Psoas muscle (tissue), 8 donors: ENCODE data around the gene MIER2. TPM values are rescaled to one million over a fixed set of nuclear protein-coding genes. Genes with fewer than 3 reads are reported as not detected.
A peak's percentile ranks its signal among the peaks of the same experiment; 100 is the strongest.

Experiments used
- ATAC-seq, 4 donors: fragments of 200-7000 bp; cut with Tn5 transposase; one replicate each; pipeline ENCODE4 v1.9.1; 2020; ENCODE audit warnings: moderate library complexity in 3 of 4, mild to moderate bottlenecking in 2 of 4
- DNase-seq, 2 donors: peaks; one replicate each; pipeline ENCODE4 v3.0.0-alpha.2; 2020
- H3K27ac ChIP-seq: fragments of 200-600 bp; one replicate; pipeline ENCODE4 v1.8.0; 2022
- H3K27me3 ChIP-seq, 3 donors: fragments of 200-600 bp in 1 of 3; one replicate each; pipeline versions ENCODE4 v1.6.1 to v1.8.0; 2013 to 2022; ENCODE audit warnings: low read length in 2 of 3, mild to moderate bottlenecking in 2 of 3, moderate library complexity in 1 of 3; ENCODE audit not compliant: insufficient read depth in 3 of 3
- H3K36me3 ChIP-seq, 2 donors: fragments of 200-600 bp in 1 of 2; one replicate each; pipeline versions ENCODE4 v1.6.1 to v1.8.0; 2013 to 2022; ENCODE audit warnings: low read depth in 1 of 2, mild to moderate bottlenecking in 1 of 2, moderate library complexity in 1 of 2; ENCODE audit not compliant: insufficient read depth in 1 of 2
- H3K4me1 ChIP-seq: fragments of 200-600 bp; one replicate; pipeline ENCODE4 v1.8.0; 2022
- H3K4me3 ChIP-seq: fragments of 200-600 bp; one replicate; pipeline ENCODE4 v1.8.0; 2022; ENCODE audit warnings: mild to moderate bottlenecking
- H3K9me3 ChIP-seq: fragments of 200-600 bp; one replicate; pipeline ENCODE4 v1.8.0; 2022
- WGBS, 3 donors: extraction: QIAGEN DNeasy Blood & Tissue Kit; methylation state at CpG; one replicate each; pipeline versions ENCODE4 v1.1.6 to v1.1.7; 2013; 5-methylcytosine and 5-hydroxymethylcytosine counted together
- intact Hi-C, 2 donors: fragments of 100-400 bp; cut with DNase I; formaldehyde crosslinking; loops; one replicate each; pipeline versions ENCODE4 v1.11.0 to v1.14.2; 2022
- polyA plus RNA-seq, 3 donors: library from polyadenylated mRNA; stranded (reverse); fragments of 200-250 nt; gene quantifications; one replicate each; pipeline ENCODE4 v1.2.3, GENCODE V29; 2013
- total RNA-seq, 4 donors: library from RNA; stranded (reverse); fragmentation: NEBNext Ultra II Directional in 2 of 4; extraction: Animal tissue kit (Norgen Biotek cat#: 25700) in 2 of 4; gene quantifications; one replicate each; pipeline versions ENCODE4 v1.2.1 to v1.2.4, GENCODE V29; 2021 to 2023
- TF ChIP-seq, protein P1 (sequence below): fragments of 200-600 bp; IDR thresholded peaks from one replicate; pipeline ENCODE4 v1.8.0; 2022; ENCODE audit warnings: antibody characterized with exemption
- donor health status: healthy with polysubstance abuse.
- donor health status: DM: no; HTN: no; CAD: no; lungs with moderate emphysema.
- donor health status: Bipolar disorder and iron deficiency.
- donor health status: healthy.
- donor health status: DM: yes; HTN: yes; CAD: no.
- donor health status: DM: no; HTN: no; CAD: no.
- donor health status: DM: no; HTN: no; CAD: no.
- donor health status: DM: yes; HTN: yes; CAD: no.

MIER2 gene
- total and polyA plus RNA-seq, 7 donors = 13.3 to 22.2 (median 19.1) TPM

DNA sequence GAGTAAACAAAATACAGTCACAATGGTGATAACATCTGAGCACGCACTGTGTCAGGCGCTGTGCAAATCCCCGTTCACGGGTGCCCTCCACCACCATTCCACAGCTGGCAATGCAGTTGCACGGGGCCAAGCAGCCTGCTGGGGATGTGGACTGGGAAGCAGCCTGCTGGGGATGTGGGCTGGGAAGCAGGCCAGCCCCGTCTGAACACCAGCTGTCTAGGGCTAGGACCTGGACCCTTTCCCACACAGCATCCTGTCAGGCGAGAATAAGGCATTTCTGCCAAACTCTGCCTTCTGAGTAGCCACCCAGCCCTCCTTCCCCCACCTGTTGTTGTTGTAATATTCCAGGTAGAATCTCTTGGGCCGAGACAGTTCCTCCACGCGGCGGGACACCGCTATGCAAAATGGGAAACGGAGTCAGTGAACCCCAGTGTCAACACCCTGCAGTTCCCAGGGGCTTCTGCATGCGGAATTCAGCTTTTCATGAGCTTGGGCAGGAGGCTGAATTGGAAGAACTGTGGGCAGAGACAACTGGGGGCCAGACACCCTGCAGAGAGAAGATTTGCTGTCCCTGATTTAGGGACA, 27.8 kb upstream of the MIER2 start:
- no peak overlapping the region for H3K27ac ChIP-seq
- H3K27me3 ChIP-seq = peaks cover 0 to 47% (median 13%) of the 10 kb centered on the region in 3 donors
- no peak overlapping the region for H3K4me3 ChIP-seq
- 3 to 8% (median 6%) methylated on average over 14 of the region's 14 CpGs for WGBS, 3 donors
- H3K9me3 ChIP-seq = no peaks in the 10 kb centered on the region
- DNase-seq = peak; percentile 53 to 78
- TF ChIP-seq, protein P1, sequence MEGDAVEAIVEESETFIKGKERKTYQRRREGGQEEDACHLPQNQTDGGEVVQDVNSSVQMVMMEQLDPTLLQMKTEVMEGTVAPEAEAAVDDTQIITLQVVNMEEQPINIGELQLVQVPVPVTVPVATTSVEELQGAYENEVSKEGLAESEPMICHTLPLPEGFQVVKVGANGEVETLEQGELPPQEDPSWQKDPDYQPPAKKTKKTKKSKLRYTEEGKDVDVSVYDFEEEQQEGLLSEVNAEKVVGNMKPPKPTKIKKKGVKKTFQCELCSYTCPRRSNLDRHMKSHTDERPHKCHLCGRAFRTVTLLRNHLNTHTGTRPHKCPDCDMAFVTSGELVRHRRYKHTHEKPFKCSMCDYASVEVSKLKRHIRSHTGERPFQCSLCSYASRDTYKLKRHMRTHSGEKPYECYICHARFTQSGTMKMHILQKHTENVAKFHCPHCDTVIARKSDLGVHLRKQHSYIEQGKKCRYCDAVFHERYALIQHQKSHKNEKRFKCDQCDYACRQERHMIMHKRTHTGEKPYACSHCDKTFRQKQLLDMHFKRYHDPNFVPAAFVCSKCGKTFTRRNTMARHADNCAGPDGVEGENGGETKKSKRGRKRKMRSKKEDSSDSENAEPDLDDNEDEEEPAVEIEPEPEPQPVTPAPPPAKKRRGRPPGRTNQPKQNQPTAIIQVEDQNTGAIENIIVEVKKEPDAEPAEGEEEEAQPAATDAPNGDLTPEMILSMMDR = no peak
- no peaks in the 10 kb centered on the region for H3K36me3 ChIP-seq
- H3K4me1 ChIP-seq = no peaks in the 10 kb centered on the region
- ATAC-seq = peak in 3 of 4 donors; percentile 32 to 56 (median 49)
- intact Hi-C loops = no loop called here

DNA sequence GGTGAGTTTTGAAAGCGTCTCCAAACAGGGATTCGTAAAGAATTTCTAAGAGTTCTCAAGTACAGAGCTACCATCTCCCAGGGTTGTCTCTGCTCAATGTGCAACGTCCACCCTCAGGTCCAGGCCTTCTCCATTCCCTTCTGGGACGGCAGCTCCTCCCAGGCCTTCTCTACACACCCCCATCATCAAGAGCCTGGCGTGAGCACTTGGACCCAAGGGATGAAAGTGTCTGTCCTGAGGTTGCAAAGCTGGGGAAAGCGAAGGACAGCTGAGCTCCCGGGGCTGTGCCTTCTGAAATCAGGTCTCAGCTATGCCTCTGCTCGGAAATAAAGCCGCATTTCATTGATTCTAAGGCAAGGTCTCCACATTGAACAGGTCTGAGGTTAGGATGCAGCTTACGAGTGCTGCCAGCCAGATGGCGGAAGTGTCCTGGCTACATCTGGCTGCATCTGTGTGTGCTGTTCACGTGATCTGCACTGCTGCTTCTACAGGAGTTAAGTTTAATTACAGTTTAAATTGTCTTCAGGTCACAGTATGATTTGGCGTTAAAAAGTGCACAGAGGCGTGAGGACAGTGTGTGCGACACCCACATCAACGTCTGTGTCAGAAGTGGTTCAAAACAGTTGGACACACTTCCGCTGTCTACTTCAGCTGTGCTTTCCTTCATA, 27.0 kb upstream of the MIER2 start:
- intact Hi-C loops = no loop called here
- WGBS, 3 donors = 19 to 21% (median 20%) methylated on average over 17 of the region's 17 CpGs
- Histone ChIP-seq H3K4me3 (no peak overlapping the region), H3K27me3 (peaks cover 0 to 52% (median 13%) of the 10 kb centered on the region in 3 donors), H3K27ac (no peak overlapping the region), H3K9me3 (no peaks in the 10 kb centered on the region), H3K4me1 (no peaks in the 10 kb centered on the region), H3K36me3 (no peaks in the 10 kb centered on the region)
- no peak for DNase-seq
- TF ChIP-seq, protein P1 = no peak
- no peak for ATAC-seq

DNA sequence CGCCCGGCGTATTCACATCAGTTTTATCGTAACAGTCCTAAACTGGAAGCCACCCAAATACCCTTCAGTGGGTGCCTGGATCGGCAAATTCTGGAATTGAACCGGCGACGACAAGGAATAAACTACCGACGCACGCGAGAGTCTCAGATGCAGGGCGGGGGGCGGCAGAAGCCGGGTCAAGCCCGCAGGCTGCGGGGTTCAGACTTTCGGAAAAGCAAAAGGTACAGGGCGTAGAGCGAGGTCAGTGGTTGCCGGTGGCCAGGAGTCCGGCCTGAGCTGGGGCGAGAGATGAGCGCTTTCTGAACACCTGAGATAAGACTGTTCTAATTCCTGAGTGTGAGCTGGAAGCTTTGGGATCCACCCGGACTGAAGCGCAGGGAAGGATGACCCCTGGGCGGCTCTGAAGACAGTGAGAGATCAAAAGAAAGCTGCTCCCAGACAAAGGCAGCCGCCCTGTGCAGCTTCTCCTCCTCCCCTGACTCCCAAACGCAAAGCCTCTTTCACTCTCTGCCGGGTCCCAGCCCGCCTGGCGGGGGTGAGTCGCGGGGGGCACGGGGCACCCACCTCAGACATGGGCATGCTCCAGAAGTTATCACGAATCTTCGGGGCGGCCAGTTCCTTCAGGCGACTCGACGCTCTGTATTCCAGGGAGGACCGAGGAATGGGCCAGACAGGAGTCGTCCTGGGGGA, 26.2 kb upstream of the MIER2 start:
- WGBS, 3 donors = 81 to 82% (median 81%) methylated on average over 43 of the region's 43 CpGs
- no peaks in the 10 kb centered on the region for H3K36me3 ChIP-seq
- H3K4me3 ChIP-seq = no peak overlapping the region
- H3K9me3 ChIP-seq = no peaks in the 10 kb centered on the region
- H3K27me3 ChIP-seq = peaks cover 0 to 52% (median 13%) of the 10 kb centered on the region in 3 donors
- TF ChIP-seq, protein P1 = no peak
- no peaks in the 10 kb centered on the region for H3K4me1 ChIP-seq
- no peak overlapping the region for H3K27ac ChIP-seq
- ATAC-seq (no peak), DNase-seq (no peak)
- intact Hi-C loops = no loop called here

DNA sequence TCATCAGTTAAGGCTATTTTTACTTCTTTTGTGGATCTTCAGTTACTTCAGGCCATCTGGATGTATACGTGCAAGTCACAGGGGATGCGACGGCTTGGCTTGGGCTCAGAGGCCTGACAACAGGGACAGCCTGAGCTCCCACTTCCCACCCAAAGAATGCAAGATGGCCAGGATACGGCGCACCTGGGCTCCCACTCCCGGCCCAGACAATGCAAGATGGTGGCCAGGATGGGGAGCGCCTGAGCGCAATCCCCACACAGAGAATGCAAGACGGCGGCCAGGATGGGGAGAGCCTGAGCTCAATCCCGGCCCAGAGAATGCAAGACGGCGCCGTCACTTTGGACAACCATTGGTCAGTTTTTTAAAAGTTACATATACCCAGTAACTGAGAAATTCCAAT, 25.3 kb upstream of the MIER2 start:
- Histone ChIP-seq H3K27me3 (peaks cover 0 to 43% (median 12%) of the 10 kb centered on the region in 3 donors), H3K27ac (no peak overlapping the region), H3K9me3 (no peaks in the 10 kb centered on the region), H3K4me3 (no peak overlapping the region), H3K4me1 (no peaks in the 10 kb centered on the region), H3K36me3 (no peaks in the 10 kb centered on the region)
- ATAC-seq (no peak), DNase-seq (no peak)
- intact Hi-C loops = no loop called here
- TF ChIP-seq, protein P1 = no peak
- 88 to 95% (median 89%) methylated on average over 14 of the region's 14 CpGs for WGBS, 3 donors
